Activated CD4-positive, alpha-beta T cell treated with anti-CD3 and anti-CD28 coated beads, Interleukin-2, amount 50 U/mL, for 16 hours (primary cell): Measurements from ENCODE around the gene PTBP2.

Experiments
- DNase-seq: peaks from one replicate; pipeline ENCODE4 v3.0.0-alpha.2; 2020

The PTBP2 gene, protein sequence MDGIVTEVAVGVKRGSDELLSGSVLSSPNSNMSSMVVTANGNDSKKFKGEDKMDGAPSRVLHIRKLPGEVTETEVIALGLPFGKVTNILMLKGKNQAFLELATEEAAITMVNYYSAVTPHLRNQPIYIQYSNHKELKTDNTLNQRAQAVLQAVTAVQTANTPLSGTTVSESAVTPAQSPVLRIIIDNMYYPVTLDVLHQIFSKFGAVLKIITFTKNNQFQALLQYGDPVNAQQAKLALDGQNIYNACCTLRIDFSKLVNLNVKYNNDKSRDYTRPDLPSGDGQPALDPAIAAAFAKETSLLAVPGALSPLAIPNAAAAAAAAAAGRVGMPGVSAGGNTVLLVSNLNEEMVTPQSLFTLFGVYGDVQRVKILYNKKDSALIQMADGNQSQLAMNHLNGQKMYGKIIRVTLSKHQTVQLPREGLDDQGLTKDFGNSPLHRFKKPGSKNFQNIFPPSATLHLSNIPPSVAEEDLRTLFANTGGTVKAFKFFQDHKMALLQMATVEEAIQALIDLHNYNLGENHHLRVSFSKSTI

DNA sequence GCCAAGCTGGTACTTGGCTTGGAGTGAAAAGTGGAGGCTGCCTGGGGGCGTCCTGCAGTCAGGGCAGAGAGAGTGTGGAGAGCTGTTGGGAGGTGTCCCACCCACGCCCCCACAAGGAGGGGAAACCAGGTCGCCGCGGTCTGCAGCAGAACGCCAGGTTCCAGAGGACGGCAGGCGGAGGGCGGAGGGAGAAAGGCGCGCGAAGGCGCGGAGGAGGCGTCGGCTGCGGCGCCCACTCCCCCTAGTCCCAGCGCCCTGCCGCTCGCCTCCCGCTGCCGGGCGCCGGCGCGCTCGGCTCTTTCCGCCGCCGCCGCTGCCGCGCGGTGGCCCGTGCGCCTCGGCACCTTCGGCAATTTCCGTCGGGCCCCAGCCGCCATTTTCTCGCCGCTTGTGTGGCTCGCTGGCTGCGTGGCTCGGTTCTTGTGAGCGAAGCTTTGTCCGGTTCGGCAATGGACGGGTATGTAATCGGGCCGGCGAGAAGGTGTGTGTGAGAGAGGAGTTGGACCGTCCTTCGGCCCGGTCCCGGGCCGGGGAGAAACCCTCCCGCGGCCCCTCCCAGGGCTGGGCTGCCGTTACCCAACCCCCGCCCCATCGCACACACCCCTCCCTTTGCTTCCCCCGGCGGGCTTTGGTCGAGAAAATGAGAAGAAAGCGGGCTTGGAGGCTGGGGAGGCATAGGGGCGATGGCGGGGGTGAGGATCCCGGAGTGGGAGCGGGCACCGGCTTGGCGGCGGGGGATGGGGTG lies at the start of gene PTBP2:
PTBP2 (plus strand) TSS at position 369 of the 745 bp plus-strand sequence; CDS start at position 450, 81 bp downstream.
- peak; percentile 82 for DNase-seq

DNA sequence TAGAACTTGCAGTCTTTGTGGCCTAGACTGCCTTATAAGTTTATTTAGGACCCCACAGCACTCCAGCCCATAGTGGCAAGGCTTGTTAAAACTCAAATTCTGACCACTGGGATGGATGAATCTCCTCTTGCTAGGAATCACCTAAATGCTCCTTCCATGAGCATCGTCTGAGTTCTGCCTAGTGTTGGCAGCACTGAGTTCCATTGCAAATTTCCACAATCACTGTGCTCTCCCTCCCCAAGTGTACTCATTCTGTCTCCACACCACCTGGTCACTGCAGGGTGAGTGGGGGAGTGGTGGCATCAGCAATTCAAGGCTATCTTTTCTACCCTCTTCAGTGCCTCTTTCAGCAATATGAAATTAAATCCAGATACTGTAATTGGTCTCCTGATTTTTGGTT lies 46.7 kb upstream of the PTBP2 start:
- DNase-seq, result no peak

DNA sequence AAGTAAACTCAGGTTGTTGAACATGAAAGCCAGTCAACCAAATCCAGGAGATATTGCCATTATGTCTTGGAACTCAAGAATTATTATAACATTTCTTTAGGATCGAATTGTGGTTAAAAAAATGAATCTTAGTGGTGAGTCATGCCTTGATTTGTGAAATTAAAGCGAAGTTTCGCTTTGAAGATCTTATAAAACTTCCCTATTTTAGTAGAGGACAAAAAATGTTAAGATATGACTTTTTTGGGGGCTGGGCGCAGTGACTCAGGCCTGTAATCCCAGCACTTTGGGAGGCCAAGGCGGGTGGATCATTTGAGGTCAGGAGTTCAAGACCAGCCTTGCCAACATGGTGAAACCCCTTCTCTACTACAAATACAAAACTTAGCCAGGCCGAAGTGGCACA lies 39.5 kb upstream of the PTBP2 start:
- no peak for DNase-seq

DNA sequence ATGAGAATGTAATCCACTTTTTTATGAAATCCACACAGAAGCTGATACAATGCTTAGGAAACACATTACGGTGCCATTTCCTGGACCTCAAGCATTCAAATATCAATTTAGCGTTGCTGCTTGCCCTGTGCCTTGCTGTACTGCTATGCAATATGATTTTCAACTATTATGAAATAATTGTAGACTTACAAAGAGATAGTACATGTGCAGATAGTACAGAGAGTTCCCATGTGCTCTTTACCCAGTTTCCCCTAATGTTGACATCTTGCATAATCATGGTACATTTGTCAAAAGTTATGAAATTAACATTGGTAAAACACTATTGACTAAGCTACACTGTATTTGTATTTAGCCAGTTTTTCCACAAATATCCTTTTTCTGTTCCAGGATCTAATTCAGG lies 37.7 kb upstream of the PTBP2 start:
- DNase-seq, result no peak

DNA sequence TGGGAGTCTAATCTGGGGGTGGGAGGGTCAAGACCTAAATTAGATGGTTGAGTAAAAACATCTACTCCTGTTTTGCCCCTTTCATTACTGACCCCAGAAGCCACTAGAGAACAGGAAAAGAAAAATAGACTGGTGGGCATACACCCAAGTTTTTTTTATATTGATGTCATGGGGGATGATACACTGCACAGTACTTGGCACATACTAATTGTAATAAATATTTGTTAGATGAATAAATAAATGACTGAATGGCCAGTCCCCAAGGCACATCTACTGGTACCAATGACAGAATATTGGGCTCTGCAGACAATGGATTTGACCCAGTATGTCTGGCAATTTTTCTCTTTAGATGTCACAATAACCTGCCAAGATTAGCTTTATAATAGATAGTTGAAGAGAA lies 36.8 kb upstream of the PTBP2 start:
- no peak for DNase-seq

DNA sequence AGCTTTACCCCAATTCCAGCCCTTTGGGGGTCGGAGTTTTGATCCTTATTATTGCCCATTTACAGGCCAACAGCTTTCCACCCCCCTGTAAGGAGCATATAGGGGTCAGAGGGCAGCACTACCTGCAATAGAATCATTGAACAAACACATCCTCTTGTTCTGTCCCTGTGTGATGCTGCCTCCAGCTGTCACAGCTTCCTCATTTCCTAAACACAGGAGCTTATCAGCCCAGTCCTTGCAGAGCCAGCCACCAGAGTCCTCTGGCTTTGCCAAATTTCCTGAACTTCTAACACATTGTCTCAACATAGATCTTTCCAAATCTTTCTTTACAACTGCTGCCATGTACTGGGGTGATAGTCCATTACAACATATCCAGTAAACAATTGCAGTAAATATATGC lies 32.8 kb upstream of the PTBP2 start:
- no peak for DNase-seq

DNA sequence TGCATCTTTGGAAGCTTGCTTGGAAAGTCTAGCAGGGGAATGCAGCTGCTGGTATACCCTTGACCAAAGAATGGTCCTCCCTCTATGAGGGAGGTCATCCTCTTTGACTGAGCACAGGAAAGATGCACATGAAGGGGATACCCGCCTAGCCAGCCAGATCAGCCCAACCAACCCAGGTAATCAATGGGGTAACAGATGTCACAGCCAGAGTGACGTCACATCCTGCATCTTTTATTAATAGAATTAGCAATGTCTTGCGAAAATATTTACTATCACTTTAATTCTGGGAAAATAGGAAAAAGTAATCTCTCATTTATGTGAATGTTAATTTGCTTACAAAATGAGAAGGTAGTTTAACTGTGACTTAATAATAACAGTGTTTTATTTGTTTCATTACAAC lies 25.6 kb upstream of the PTBP2 start:
- no peak for DNase-seq

DNA sequence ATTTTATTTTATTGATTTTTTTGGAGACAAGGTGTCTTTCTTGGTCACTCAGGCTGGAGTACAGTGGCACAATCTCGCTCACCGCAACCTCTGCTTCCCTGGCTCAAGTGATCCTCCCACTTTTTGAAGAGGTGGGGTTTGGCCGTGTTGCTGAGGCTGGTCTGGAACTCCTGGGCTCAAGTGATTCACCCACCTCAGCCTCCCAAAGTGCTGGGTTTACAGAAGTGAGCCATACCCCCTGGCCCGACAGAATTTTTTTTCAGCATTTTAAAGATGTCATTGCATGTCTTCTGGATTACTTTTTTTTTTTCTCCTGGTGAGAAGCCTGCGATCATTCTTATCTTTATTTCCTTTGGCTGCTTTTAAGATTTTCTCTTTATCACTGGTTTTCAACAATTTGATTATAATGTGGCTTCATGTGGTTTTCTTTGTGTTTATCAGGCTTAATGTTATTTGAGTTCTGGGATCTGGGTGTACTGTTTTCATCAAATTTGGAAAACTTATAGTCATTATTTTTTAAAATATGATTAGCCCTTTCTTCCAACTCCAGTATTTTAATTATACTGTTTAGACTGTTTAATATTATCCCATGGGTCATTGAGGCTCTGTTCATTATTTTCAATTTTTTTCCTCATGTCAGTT lies 23.1 kb upstream of the PTBP2 start:
- DNase-seq, result no peak

DNA sequence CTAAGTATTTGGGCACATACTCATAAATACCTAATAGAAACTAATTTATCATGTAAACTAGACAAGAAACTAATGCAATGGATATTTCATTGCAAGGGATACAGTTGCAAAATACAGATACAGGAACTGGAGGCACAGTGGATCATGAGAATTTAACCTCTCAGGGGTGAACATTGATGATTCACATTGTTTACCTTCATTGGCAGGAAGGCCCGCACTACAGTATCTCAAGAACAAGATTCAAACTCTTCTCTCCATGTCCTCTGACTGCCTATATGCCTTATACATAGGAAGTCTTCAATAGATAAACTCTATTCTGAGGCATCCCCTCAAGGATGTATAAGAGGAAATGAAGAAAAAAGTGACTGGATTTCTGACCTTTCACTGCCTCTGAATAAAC lies 18.4 kb upstream of the PTBP2 start:
- DNase-seq, result no peak

DNA sequence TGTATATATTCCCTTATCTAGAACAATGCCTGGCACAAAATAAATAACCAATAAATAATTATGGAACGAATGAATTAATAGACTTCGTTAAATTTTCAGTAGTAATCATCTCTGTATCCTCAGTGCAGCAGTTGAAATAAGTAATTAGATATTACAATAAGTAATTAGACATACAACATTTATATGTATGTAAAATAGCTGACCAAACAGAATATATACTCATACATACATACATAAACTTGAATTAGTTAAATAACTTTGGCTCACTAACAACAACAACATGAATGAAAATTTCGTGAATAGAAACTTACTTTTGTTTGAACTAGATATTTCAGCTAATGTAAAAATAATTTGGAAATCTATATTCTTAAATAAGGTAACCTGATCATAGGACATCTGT lies 14.6 kb upstream of the PTBP2 start:
- no peak for DNase-seq

DNA sequence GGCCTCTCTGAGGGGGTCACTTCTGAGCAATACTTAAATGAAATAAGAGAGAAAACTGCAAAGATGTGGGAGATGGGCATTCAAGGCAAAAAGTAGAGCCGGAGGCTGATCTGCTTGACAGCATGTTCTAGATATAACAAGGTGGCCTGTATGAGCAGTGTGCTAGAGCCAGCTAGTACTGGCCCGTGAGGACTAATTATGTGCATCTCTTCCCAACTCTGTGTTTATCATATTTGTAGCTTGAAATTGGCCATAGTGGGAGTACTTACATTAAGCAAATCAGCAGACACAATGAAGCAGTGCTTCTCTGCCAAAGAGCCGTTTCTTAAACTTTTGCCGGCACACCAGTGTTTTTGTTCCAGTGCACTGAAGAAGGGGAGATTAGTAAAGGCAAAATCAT lies 13.1 kb upstream of the PTBP2 start:
- DNase-seq, result no peak

DNA sequence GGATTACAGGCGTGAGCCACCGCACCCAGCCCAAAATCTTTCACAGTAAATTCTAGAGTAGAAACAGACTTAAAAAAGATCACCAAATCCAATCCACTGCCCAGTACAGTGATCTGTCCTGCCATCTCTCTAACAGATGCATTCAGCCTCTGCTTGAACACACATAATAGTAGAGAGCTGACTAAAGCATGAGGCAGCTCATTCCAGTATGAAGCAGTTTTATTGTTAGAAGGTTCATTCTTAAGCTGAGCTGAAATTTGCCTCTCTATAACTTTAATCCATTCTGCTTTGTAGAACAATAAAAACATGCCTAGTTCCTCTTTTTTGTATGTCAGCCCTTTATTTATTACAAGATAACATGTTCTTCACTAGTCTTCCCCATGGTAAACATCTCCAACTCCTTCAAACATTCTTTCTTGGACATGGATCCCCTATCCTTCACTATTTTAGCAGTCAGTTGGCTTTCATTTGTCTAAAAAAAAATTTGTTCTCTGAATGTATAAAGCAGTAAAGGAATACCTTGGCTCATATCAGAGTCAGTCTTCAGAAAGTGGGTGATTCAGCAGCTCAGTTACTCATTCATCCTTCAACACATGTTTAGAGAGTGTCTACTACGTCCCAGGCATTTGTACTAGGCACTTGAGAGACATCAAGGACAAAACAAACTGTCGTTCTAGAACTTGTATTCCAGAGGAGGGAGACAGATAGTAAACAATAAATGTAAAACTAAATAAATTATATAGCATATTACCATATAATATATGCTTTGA lies 10.7 kb upstream of the PTBP2 start:
- no peak for DNase-seq

DNA sequence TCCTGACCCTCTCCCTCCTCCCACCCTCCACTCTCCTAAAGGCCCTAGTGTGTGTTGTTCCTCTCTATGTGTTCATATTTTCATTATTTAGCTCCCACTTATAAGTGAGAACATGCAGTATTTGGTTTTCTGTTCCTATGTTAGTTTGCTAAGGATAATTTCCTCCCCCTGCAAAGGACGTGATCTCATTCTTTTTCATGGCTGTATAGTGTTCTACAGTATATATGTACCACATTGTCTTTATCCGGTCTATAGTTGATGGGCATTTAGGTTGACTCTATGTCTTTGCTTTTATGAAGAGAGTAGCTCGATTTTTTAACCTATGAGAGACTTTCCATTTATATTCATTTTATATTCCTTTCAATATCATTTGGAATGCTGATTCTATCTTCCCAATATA lies 7.9 kb upstream of the PTBP2 start:
- no peak for DNase-seq

DNA sequence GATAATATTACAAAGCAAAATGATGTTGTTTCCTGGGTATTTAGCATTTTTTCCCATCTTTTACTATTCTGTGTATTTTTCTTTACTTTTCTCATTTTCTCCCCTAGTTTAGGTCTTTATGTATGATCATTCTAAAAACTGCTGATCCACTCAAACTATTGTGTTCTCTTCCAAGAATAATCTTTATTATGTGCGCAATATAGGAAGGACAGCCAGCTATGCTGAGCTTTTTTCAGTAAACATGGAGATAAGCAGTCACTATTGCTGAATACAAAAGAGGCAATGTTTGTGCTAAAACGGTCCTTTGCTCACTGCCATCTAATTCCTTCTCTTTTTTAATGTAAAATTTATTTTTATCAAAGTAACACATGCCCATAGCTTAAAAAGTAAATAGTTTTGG lies 6.7 kb upstream of the PTBP2 start:
- no peak for DNase-seq

DNA sequence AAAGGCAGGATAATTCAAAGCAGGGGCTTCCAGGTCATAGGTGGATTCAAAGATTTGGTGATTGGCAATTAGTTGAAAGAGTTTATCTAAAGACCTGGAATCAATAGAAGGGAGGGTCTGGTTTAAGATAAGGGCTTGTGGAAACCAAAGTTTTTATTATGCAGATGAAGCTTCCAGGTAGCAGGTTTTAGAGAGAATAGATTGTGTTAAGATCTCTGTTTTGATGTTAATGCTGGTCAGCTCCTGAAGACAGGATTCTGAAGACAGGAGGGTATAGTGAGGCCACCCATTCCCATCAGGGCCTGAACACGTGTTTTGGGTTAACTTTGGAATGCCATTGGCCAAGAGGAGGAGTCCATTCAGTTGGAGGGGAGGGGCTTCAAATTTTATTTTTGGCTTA lies 6.1 kb upstream of the PTBP2 start:
- no peak for DNase-seq

DNA sequence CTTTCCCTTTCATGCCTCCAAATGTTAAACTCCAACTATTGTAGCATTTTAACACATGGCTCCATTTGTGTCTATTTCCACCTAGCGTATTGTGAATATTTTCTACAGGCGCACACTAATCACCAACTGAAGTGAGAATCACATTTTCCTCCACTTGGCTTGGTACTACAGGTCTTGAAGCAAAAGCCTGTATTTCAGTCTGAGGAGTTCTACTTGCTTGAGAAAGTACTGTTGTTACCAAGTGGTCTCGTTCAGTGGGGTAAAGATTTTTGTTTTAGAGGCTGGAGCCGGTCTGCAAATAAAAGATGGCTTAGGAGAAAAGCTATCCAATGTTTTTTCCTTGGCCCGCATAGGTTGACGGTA lies 550 bp upstream of the PTBP2 start:
- DNase-seq, result no peak

DNA sequence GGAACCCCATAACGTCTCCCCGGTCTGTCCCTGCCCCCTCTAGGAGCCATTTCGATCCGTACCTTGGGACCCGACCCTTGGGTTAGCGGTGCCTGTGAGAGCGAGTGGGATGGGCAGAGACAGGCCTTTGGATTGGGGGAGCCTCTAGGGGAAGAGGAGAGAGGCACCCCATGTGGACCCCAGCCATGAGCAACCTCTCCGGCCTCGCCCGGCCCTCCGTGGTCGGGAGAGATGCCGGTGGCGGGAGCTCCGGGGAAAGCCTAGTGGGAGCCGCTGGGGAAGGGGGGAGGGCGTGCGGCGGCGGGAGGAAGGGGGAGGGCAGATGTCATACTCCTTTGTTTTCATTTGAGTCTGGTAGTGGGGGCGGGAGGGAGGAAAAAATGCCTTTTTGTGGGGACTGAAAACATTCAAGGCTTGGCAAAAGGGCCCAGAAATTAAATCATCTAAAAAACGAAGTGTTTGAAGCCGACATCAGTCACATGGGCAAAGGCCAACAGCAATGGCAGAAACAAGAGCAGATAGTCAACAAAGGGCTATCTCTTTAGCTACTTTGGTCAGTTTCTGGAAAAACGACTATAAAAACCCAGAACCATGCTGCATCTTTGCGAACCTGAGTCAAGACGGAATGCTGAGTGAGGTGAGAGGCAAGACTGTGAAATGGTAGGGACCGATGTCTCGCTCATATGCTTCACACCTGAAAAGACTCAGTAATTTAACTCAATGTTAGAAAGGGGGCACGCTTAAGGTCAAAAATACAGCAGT lies 758 bp downstream of the PTBP2 start:
- DNase-seq, result peak; percentile 48

DNA sequence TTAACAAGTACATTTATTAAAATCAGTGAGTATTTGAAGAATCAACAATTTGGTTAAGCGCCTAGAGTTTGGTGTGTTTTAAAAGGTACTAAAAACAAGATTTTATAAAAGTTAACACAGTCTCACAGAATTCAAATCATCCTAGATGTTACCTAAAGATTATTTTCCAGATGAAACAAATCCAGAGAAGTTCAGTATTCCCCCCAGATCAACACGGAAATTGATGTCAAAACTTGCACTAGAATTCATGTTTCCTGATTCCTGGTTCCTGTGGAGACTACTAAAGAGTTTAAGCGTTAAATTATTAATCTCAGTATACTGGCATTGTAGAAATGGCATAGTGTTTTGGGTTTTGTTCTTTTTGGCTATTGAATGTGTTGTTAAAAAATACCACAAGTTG lies 1.4 kb downstream of the PTBP2 start:
- no peak for DNase-seq

DNA sequence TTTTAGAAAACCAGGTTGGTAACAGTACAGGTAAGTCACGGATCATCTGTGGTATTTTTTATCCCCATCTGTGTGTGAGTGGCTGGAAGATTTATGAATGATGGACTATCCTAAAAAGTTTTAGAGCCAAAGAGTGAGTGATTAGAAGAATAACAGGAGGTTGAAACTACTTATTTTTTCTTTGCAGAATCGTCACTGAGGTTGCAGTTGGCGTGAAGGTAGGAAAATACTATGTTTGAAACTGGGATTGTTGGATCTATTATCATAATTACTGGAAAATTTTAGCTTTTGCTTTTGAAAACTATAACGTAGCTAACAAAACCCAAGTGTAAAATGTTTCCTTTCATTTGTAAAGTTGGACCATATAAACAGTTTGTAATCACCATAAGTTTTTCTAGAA lies 1.8 kb downstream of the PTBP2 start:
- no peak for DNase-seq

DNA sequence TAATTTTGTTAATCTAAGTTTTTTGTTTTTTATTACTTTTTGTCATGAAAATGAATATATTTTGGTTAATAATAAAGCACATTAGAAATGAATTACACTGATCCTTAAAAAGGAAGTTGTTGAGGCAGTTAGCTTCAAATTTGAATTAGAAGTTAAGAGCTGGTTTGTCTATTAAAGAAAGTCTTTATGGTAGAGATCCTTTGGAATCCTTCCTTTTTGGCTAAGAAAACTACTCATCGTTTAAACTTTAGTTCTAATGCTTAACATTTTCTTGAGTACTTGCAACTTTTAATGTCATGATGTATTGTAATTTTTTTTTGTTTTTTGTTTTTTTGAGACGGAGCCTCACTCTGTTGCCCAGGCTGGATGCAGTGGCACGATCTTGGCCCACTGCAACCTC lies 2.4 kb downstream of the PTBP2 start:
- DNase-seq, result no peak

DNA sequence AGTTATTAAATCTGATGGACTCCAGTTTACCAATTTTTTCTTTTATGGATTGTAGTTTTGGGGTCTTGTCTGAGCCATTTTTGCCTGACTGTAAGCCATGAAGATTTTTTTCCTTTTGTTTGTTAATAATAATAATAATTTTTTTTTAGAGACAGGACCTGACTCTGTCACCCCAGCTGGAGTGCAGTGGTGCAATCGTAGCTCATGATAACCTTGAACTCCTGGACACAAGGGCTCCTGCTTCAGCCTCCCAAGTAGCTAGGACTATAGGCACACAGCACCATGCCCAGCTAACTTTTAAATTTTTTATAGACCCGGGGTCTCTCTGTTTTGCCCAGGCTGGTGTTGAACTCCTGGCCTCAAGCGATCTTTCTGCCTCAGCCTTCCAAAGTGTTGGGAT lies 6.3 kb downstream of the PTBP2 start:
- DNase-seq, result no peak

DNA sequence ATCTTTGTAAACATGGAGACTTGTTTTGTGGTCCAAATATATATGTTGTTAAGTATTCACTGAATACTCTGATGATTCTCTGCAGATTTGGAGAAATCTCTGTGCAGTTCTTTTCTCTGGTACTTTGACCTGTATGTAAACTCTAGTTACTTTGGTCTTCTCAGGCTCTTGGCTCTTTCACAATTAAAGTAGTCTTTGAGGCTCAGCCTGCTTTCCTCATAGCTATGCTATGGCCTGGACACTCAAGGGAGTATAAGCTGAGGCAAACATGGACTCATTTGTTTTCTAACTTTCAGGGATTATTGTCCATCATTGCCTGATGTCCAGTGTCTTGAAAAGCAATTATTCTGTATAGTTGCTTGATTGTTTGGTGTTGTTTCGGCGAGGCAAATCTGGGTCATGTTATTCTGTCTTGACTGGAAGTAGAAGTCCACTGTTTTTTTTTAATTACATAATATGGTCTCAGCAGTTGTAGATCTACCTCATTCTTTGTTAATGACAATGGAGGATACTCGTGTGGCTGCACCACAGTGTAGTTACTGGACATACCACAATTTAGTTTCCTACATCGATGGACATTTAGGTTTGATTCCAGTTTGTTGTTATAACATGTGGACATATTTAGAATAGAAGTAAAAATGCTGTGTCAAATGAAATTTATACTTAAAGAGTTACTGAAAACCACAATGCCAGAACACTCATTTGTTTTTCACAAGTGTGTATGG lies 9.2 kb downstream of the PTBP2 start:
- no peak for DNase-seq
